Amygdala (tissue), 56 donors: ENCODE data around the gene DCAF6.
"Not testable (repeated sequence)": the region's sequence is repeated elsewhere in the genome, so short reads cannot be mapped to it uniquely, and the experiment has no call there.

ENCODE experiments used
- DNase-seq, 56 donors: peaks; one replicate each; lab custom pipeline; 2025; lab: John Stamatoyannopoulos, UW

Gene DCAF6

GRCh38 chr1:167922611-167923074 lies 13.8 kb upstream of the DCAF6 start:
- DNase-seq = no peak

- DNase-seq = no peak
Observed at GRCh38 chr1:167923324-167924056, 13.0 kb upstream of the DCAF6 start.

GRCh38 chr1:167924102-167924501 lies 12.4 kb upstream of the DCAF6 start:
- no peak for DNase-seq

GRCh38 chr1:167924543-167925231 lies 11.8 kb upstream of the DCAF6 start:
- DNase-seq = no peak

- no peak for DNase-seq
Observed at GRCh38 chr1:167926486-167926997, 9.9 kb upstream of the DCAF6 start.

GRCh38 chr1:167927046-167927754 lies 9.3 kb upstream of the DCAF6 start:
- DNase-seq = no peak

- DNase-seq = no peak
Observed at GRCh38 chr1:167928457-167928852, 8.0 kb upstream of the DCAF6 start.

GRCh38 chr1:167928919-167929318 lies 7.6 kb upstream of the DCAF6 start:
- not testable (repeated sequence) for DNase-seq

- DNase-seq = no peak
Observed at GRCh38 chr1:167929725-167930124, 6.8 kb upstream of the DCAF6 start.

GRCh38 chr1:167933788-167934187 lies 2.7 kb upstream of the DCAF6 start:
- no peak for DNase-seq

- DNase-seq = no peak
Observed at GRCh38 chr1:167934426-167935215, 1.9 kb upstream of the DCAF6 start.

- DNase-seq = peak in 12 of 56 donors; percentile 24 to 66 (median 46)
Observed at GRCh38 chr1:167935216-167936067, 1.0 kb upstream of the DCAF6 start.

GRCh38 chr1:167936930-167937708 lies 636 bp downstream of the DCAF6 start, which contains the start of gene MPC2:
Gene MPC2 (minus strand): TSS chr1:167937072. CDS start chr1:167935841, 1,231 bp downstream.
- DNase-seq = peak in 39 of 56 donors; percentile 4 to 82 (median 41)

- DNase-seq = no peak
Observed at GRCh38 chr1:167937709-167938010, 1.2 kb downstream of the DCAF6 start.

GRCh38 chr1:167938080-167938636 lies 1.7 kb downstream of the DCAF6 start:
- DNase-seq = no peak

GRCh38 chr1:167940264-167940663 lies 3.8 kb downstream of the DCAF6 start:
- no peak for DNase-seq

- DNase-seq = no peak
Observed at GRCh38 chr1:167943541-167943940, 7.1 kb downstream of the DCAF6 start.

GRCh38 chr1:167947733-167948132 lies 11.2 kb downstream of the DCAF6 start:
- no peak for DNase-seq
